CD14-positive monocyte (primary cell): ENCODE measurements around the gene DACT2. TPM values are rescaled to one million over a fixed set of nuclear protein-coding genes. Genes with fewer than 3 reads are reported as not detected.

ENCODE experiments used
- DNase-seq, 3 donors: peaks; one replicate each; pipeline ENCODE4 v3.0.0-alpha.2; 2011 to 2022
- H2AFZ ChIP-seq: 2 replicates; pipeline ENCODE4 v1.6.0; 2012; ENCODE audit warnings: mild to moderate bottlenecking, low read depth, low read length, inconsistent platforms; ENCODE audit not compliant: insufficient read depth, poor library complexity, severe bottlenecking
- H3K27ac ChIP-seq, 2 donors: 1 replicate in 1 of 2; 2 replicates in 1 of 2; pipeline ENCODE4 v1.5.1; 2012 to 2013; ENCODE audit warnings: low read length in 2 of 2, control low read depth in 1 of 2, inconsistent platforms in 1 of 2, low read depth in 1 of 2, mild to moderate bottlenecking in 1 of 2
- H3K27me3 ChIP-seq, 2 donors: one replicate each; pipeline versions ENCODE4 v1.6.0 to v1.6.1; 2011 to 2013; ENCODE audit warnings: low read length in 2 of 2; ENCODE audit not compliant: control insufficient read depth in 2 of 2, insufficient read depth in 2 of 2
- H3K36me3 ChIP-seq, 2 donors: replicated peaks in 1 of 2; 1 replicate in 1 of 2; 2 replicates in 1 of 2; pipeline versions ENCODE4 v1.5.1 to v1.6.1; 2012 to 2013; ENCODE audit warnings: low read length in 2 of 2, control low read depth in 1 of 2, inconsistent platforms in 1 of 2, mild to moderate bottlenecking in 1 of 2; ENCODE audit not compliant: insufficient read depth in 2 of 2, control insufficient read depth in 1 of 2
- H3K4me1 ChIP-seq, 2 donors: 1 replicate in 1 of 2; 2 replicates in 1 of 2; pipeline versions ENCODE4 v1.5.1 to v1.6.1; 2012 to 2013; ENCODE audit warnings: low read length in 2 of 2, control low read depth in 1 of 2, inconsistent platforms in 1 of 2, mild to moderate bottlenecking in 1 of 2, moderate library complexity in 1 of 2; ENCODE audit not compliant: insufficient read depth in 2 of 2, control insufficient read depth in 1 of 2
- H3K4me2 ChIP-seq: replicated peaks from 2 replicates; pipeline ENCODE3; 2012; ENCODE audit warnings: low read length, moderate library complexity, mild to moderate bottlenecking; ENCODE audit not compliant: poor library complexity, severe bottlenecking; ENCODE audit errors: extremely low read depth
- H3K4me3 ChIP-seq, 3 experiments: fragments of 200-600 bp in 1 of 3; sonication (generic) in 1 of 3; replicated peaks in 1 of 3; 1 replicate in 2 of 3; 2 replicates in 1 of 3; pipeline ENCODE4 v1.5.1; 2011 to 2013; ENCODE audit warnings: low read length in 3 of 3, mild to moderate bottlenecking in 3 of 3, control low read depth in 2 of 3, low read depth in 2 of 3, inconsistent platforms in 1 of 3, moderate library complexity in 1 of 3
- H3K79me2 ChIP-seq: 2 replicates; pipeline ENCODE4 v1.6.0; 2012; ENCODE audit warnings: mild to moderate bottlenecking, control low read depth, inconsistent platforms, low read length, moderate library complexity; ENCODE audit not compliant: insufficient read depth
- H3K9ac ChIP-seq: 2 replicates; pipeline ENCODE4 v1.6.0; 2017; ENCODE audit warnings: low read length, mild to moderate bottlenecking; ENCODE audit not compliant: insufficient read depth, poor library complexity, severe bottlenecking
- H3K9me3 ChIP-seq, 2 donors: replicated peaks in 1 of 2; 1 replicate in 1 of 2; 2 replicates in 1 of 2; pipeline versions ENCODE4 v1.5.1 to v1.6.1; 2012 to 2013; ENCODE audit warnings: low read length in 2 of 2, control low read depth in 1 of 2; ENCODE audit not compliant: control insufficient read depth in 1 of 2, insufficient read depth in 1 of 2
- H4K20me1 ChIP-seq: 2 replicates; pipeline ENCODE4 v1.6.0; 2012; ENCODE audit warnings: mild to moderate bottlenecking, low read length, control low read depth, moderate library complexity; ENCODE audit not compliant: insufficient read depth
- H3K27ac Mint-ChIP-seq, 7 donors: one replicate each; pipeline ENCODE4 v1.8.0; 2020; ENCODE audit warnings: mild to moderate bottlenecking in 7 of 7, mixed read lengths in 7 of 7, moderate library complexity in 6 of 7, inconsistent platforms in 2 of 7
- H3K27me3 Mint-ChIP-seq, 3 donors: one replicate each; pipeline ENCODE4 v1.8.0; 2021 to 2022; ENCODE audit warnings: low read depth in 3 of 3, mild to moderate bottlenecking in 3 of 3, mixed read lengths in 3 of 3, moderate library complexity in 3 of 3, inconsistent platforms in 1 of 3
- H3K36me3 Mint-ChIP-seq, 2 donors: one replicate each; pipeline ENCODE4 v1.8.0; 2020; ENCODE audit warnings: mixed read lengths in 2 of 2, inconsistent platforms in 1 of 2, mild to moderate bottlenecking in 1 of 2
- H3K4me1 Mint-ChIP-seq: one replicate; pipeline ENCODE4 v1.8.0; 2020; ENCODE audit warnings: mild to moderate bottlenecking, mixed read lengths
- H3K4me3 Mint-ChIP-seq, 2 donors: one replicate each; pipeline ENCODE4 v1.8.0; 2020; ENCODE audit warnings: mild to moderate bottlenecking in 2 of 2, mixed read lengths in 2 of 2, moderate library complexity in 1 of 2
- H3K9me3 Mint-ChIP-seq, 7 donors: one replicate each; pipeline ENCODE4 v1.8.0; 2020 to 2022; ENCODE audit warnings: mixed read lengths in 7 of 7, mild to moderate bottlenecking in 6 of 7, moderate library complexity in 6 of 7, inconsistent platforms in 2 of 7
- WGBS: methylation state at CpG from one replicate; pipeline ENCODE4 v1.1.5; 2013; ENCODE audit warnings: missing lambda C conversion rate; ENCODE audit not compliant: insufficient coverage; 5-methylcytosine and 5-hydroxymethylcytosine counted together
- intact Hi-C, 2 donors: fragments of 100-400 bp; cut with micrococcal nuclease; formaldehyde crosslinking; loops; one replicate each; pipeline versions ENCODE4 v1.15.0 to v1.15.1; 2023
- polyA plus RNA-seq, 3 donors: library from polyadenylated mRNA; depleted of rRNA in 1 of 3; unstranded in 2 of 3; stranded (reverse) in 1 of 3; fragments of 300-500 nt in 2 of 3; fragments of >200 nt in 1 of 3; fragmentation: Illumina TruSeq in 2 of 3; gene quantifications; 1 replicate in 2 of 3; 2 replicates in 1 of 3; pipeline ENCODE4 v1.2.3, GENCODE V29; 2012 to 2021
- TF ChIP-seq, protein P1 (sequence below): fragments of 200-600 bp; IDR thresholded peaks from one replicate; pipeline ENCODE4 v1.8.0; 2022; ENCODE audit warnings: antibody characterized with exemption, mild to moderate bottlenecking

Gene DACT2
- polyA plus RNA-seq, 3 donors: not detected

GRCh38 chr6:168361766-168362165 lies 42.2 kb upstream of the DACT2 start:
- 93% methylated on average over 8 of the region's 9 CpGs for WGBS
- TF ChIP-seq, protein P1, sequence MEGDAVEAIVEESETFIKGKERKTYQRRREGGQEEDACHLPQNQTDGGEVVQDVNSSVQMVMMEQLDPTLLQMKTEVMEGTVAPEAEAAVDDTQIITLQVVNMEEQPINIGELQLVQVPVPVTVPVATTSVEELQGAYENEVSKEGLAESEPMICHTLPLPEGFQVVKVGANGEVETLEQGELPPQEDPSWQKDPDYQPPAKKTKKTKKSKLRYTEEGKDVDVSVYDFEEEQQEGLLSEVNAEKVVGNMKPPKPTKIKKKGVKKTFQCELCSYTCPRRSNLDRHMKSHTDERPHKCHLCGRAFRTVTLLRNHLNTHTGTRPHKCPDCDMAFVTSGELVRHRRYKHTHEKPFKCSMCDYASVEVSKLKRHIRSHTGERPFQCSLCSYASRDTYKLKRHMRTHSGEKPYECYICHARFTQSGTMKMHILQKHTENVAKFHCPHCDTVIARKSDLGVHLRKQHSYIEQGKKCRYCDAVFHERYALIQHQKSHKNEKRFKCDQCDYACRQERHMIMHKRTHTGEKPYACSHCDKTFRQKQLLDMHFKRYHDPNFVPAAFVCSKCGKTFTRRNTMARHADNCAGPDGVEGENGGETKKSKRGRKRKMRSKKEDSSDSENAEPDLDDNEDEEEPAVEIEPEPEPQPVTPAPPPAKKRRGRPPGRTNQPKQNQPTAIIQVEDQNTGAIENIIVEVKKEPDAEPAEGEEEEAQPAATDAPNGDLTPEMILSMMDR: no peak

GRCh38 chr6:168359794-168360193 lies 40.2 kb upstream of the DACT2 start:
- WGBS: 94% methylated on average over 9 of the region's 14 CpGs
- TF ChIP-seq, protein P1: no peak
- peaks cover 2 to 10% (median 4%) of the 10 kb centered on the region in 7 donors for H3K9me3 Mint-ChIP-seq

More at GRCh38 chr6:168361766-168362165, 42.2 kb upstream of the DACT2 start:
- no peaks in the 10 kb centered on the region for H3K36me3 ChIP-seq
- no peak overlapping the region for H3K4me3 ChIP-seq
- no peak overlapping the region for H3K27ac Mint-ChIP-seq
- no peaks in the 10 kb centered on the region for H3K4me1 ChIP-seq
- H3K27me3 ChIP-seq: no peaks in the 10 kb centered on the region
- no peaks in the 10 kb centered on the region for H4K20me1 ChIP-seq
- H3K79me2 ChIP-seq: no peaks in the 10 kb centered on the region
- intact Hi-C loops: no loop called here
- H3K9ac ChIP-seq: no peak overlapping the region
- H3K9me3 ChIP-seq: peaks cover 0 to 3% of the 10 kb centered on the region in 2 donors
- peaks cover 3 to 4% (median 3%) of the 10 kb centered on the region in 3 donors for H3K27me3 Mint-ChIP-seq
- DNase-seq: no peak
- H3K27ac ChIP-seq: no peak overlapping the region
- H3K4me3 Mint-ChIP-seq: no peak overlapping the region
- no peak overlapping the region for H3K4me2 ChIP-seq
- no peaks in the 10 kb centered on the region for H3K36me3 Mint-ChIP-seq
- H3K4me1 Mint-ChIP-seq: no peaks in the 10 kb centered on the region
- H3K9me3 Mint-ChIP-seq: peaks cover 2 to 14% (median 6%) of the 10 kb centered on the region in 7 donors
- no peak overlapping the region for H2AFZ ChIP-seq

More at GRCh38 chr6:168359794-168360193, 40.2 kb upstream of the DACT2 start:
- Mint-ChIP-seq H3K4me3 (no peak overlapping the region), H3K4me1 (no peaks in the 10 kb centered on the region), H3K27ac (no peak overlapping the region), H3K36me3 (no peaks in the 10 kb centered on the region), H3K27me3 (peaks cover 0 to 4% (median 3%) of the 10 kb centered on the region in 3 donors)
- DNase-seq: no peak
- H3K4me3 ChIP-seq: no peak overlapping the region
- no peaks in the 10 kb centered on the region for H3K4me1 ChIP-seq
- no peak overlapping the region for H3K9ac ChIP-seq
- H3K79me2 ChIP-seq: no peaks in the 10 kb centered on the region
- H3K36me3 ChIP-seq: no peaks in the 10 kb centered on the region
- no peak overlapping the region for H3K27ac ChIP-seq
- peaks cover 0 to 3% of the 10 kb centered on the region in 2 donors for H3K9me3 ChIP-seq
- no peaks in the 10 kb centered on the region for H3K27me3 ChIP-seq
- no peak overlapping the region for H3K4me2 ChIP-seq
- no peak overlapping the region for H2AFZ ChIP-seq
- intact Hi-C loops: no loop called here
- H4K20me1 ChIP-seq: no peaks in the 10 kb centered on the region
